ENCODE data around the gene CDCA7L.

- TF ChIP-seq EZH2 (IDR thresholded peaks at IDR 0.05; ENCODE audit: low read length), result no peak
- TF ChIP-seq CTCF (optimal IDR thresholded peaks at IDR 0.05 in 1 of 3, IDR thresholded peaks at IDR 0.05 in 1 of 3, conservative IDR thresholded peaks at IDR 0.05 in 1 of 3; ENCODE audit: extremely low read depth in 1 of 3, insufficient read depth in 2 of 3, low read length in 3 of 3), result no peak
These were observed 3.3 kb upstream of the CDCA7L start for GRCh38 chr7:21948887-21949540.

Data from keratinocyte (primary cell).